ENCODE measurements around the gene SLF1.

DNA sequence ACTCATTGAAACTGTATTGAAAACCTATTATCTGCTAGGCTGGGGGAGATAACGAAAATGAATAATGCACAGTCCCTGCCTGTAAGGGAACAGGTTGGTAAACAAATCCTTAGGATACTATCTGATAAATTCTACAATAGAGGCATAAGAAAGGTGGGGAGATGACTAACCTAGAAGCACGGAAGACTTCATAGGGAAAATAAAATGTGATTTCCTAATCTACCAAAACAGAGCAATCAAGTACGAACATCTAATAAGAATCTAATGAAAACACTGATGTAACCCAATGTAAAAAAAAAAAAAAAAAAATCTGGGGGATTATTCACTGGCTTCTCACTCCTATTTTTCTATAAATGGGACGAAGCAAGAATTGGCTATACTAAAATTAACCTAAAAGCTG, 124.4 kb downstream of the SLF1 start:
- TF ChIP-seq, protein P1, sequence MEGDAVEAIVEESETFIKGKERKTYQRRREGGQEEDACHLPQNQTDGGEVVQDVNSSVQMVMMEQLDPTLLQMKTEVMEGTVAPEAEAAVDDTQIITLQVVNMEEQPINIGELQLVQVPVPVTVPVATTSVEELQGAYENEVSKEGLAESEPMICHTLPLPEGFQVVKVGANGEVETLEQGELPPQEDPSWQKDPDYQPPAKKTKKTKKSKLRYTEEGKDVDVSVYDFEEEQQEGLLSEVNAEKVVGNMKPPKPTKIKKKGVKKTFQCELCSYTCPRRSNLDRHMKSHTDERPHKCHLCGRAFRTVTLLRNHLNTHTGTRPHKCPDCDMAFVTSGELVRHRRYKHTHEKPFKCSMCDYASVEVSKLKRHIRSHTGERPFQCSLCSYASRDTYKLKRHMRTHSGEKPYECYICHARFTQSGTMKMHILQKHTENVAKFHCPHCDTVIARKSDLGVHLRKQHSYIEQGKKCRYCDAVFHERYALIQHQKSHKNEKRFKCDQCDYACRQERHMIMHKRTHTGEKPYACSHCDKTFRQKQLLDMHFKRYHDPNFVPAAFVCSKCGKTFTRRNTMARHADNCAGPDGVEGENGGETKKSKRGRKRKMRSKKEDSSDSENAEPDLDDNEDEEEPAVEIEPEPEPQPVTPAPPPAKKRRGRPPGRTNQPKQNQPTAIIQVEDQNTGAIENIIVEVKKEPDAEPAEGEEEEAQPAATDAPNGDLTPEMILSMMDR (IDR thresholded peaks at IDR 0.05): no peak
- TF ChIP-seq EZH2 (IDR thresholded peaks at IDR 0.05) (no peak), EZH2phosphoT487 (IDR thresholded peaks at IDR 0.05) (no peak)
